GM18873 (cell line): Measurements from ENCODE around the gene MAPKAPK2.
"Not testable (repeated sequence)": the region's sequence is repeated elsewhere in the genome, so short reads cannot be mapped to it uniquely, and the experiment has no call there.

ENCODE experiments used
- ATAC-seq: cut with Tn5 transposase; IDR thresholded peaks from one replicate; pipeline ENCODE4 v1.9.1; 2021; ENCODE audit warnings: mild to moderate bottlenecking, moderate library complexity, moderate number of reproducible peaks; ENCODE audit not compliant: unreplicated experiment, low FRiP score

Gene MAPKAPK2

GRCh38 chr1:206738370-206739366 is 54.0 kb downstream of the MAPKAPK2 start:
- ATAC-seq = no peak

- ATAC-seq = peak; percentile 79
Observed at GRCh38 chr1:206739411-206740076, 54.8 kb downstream of the MAPKAPK2 start.

GRCh38 chr1:206741142-206741701 is 56.5 kb downstream of the MAPKAPK2 start:
- ATAC-seq = no peak

- ATAC-seq = no peak
Observed at GRCh38 chr1:206742719-206743383, 58.1 kb downstream of the MAPKAPK2 start.

GRCh38 chr1:206744683-206745082 is 60.0 kb downstream of the MAPKAPK2 start:
- ATAC-seq = no peak

GRCh38 chr1:206745301-206745700 is 60.6 kb downstream of the MAPKAPK2 start:
- no peak for ATAC-seq

- ATAC-seq = no peak
Observed at GRCh38 chr1:206748348-206749030, 63.8 kb downstream of the MAPKAPK2 start.

GRCh38 chr1:206751891-206752290 is 67.2 kb downstream of the MAPKAPK2 start:
- no peak for ATAC-seq

GRCh38 chr1:206752481-206752880 is 67.8 kb downstream of the MAPKAPK2 start:
- ATAC-seq = no peak

GRCh38 chr1:206753141-206753540 is 68.4 kb downstream of the MAPKAPK2 start:
- ATAC-seq = no peak

GRCh38 chr1:206754011-206754410 is 69.3 kb downstream of the MAPKAPK2 start:
- no peak for ATAC-seq

- no peak for ATAC-seq
Observed at GRCh38 chr1:206757524-206758266, 73.0 kb downstream of the MAPKAPK2 start.

- no peak for ATAC-seq
Observed at GRCh38 chr1:206760590-206760989, 75.9 kb downstream of the MAPKAPK2 start.

- no peak for ATAC-seq
Observed at GRCh38 chr1:206761159-206761768, 76.6 kb downstream of the MAPKAPK2 start.

GRCh38 chr1:206762741-206763364 is 78.1 kb downstream of the MAPKAPK2 start:
- ATAC-seq = not testable (repeated sequence)

- ATAC-seq = not testable (repeated sequence)
Observed at GRCh38 chr1:206765771-206766170, 81.1 kb downstream of the MAPKAPK2 start.

GRCh38 chr1:206766251-206766856 is 81.6 kb downstream of the MAPKAPK2 start:
- ATAC-seq = peak; percentile 59
